NT2/D1 (cell line): ENCODE results near the gene TGM2.

ENCODE experiments used
- DNase-seq: peaks from one replicate; pipeline ENCODE4 v3.0.0-alpha.2; 2011; ENCODE audit warnings: low read depth, low spot score
- H3K27me3 ChIP-seq: 2 replicates; pipeline ENCODE4 v1.6.0; 2011; ENCODE audit warnings: mild to moderate bottlenecking; ENCODE audit not compliant: insufficient read length, insufficient read depth
- H3K36me3 ChIP-seq: 2 replicates; pipeline ENCODE4 v1.6.1; 2011; ENCODE audit warnings: mild to moderate bottlenecking, low read length, mixed read lengths; ENCODE audit not compliant: insufficient read depth, insufficient read length
- H3K4me1 ChIP-seq: 2 replicates; pipeline ENCODE4 v1.5.1; 2011; ENCODE audit not compliant: insufficient read depth, insufficient read length
- H3K4me3 ChIP-seq: 2 replicates; pipeline ENCODE4 v1.5.1; 2011; ENCODE audit warnings: low read depth; ENCODE audit not compliant: insufficient read length
- H3K9ac ChIP-seq: 2 replicates; pipeline ENCODE4 v1.6.0; 2011; ENCODE audit warnings: low read depth; ENCODE audit not compliant: insufficient read length
- H3K9me3 ChIP-seq: 2 replicates; pipeline ENCODE4 v1.5.1; 2011; ENCODE audit warnings: mild to moderate bottlenecking, low read length; ENCODE audit not compliant: insufficient read depth
- SUZ12 ChIP-seq: IDR thresholded peaks from 2 replicates; pipeline ENCODE4 v1.6.1; 2011; ENCODE audit not compliant: insufficient read length, insufficient read depth; ENCODE audit errors: extremely low read depth
- YY1 ChIP-seq: IDR thresholded peaks from 2 replicates; pipeline ENCODE4 v1.6.1; 2011; ENCODE audit not compliant: insufficient read length, insufficient read depth
- ZNF274 ChIP-seq: IDR thresholded peaks from 2 replicates; pipeline ENCODE4 v1.6.1; 2011; ENCODE audit warnings: mild to moderate bottlenecking, low read depth, low read length

TGM2 gene

DNA sequence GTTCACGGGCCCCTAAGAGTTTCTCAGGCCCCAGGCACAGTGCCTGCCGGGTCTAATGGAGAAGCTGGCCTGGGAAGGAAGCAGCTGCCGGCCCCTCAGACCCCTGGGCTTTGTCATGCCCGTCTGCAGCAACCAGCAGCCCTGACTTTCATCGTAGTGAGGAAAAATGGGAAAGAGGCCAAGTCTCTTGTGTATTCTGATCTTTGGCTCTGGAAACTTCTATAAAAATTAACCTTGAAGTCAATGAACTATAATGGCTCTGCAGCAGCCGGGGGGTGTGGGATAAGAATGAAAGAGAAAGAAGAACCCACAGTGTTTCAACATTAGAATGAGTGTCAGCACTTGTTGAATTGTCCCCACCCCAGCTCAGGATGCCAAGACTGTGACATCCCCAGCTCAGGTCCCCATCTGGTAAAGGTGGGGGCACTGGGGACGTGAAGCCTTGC is 12.9 kb downstream of the TGM2 start:
- TF ChIP-seq ZNF274, result no peak
- no peak for TF ChIP-seq SUZ12
- TF ChIP-seq YY1, result no peak
- H3K4me3 ChIP-seq, result no peak overlapping the region
- no peak overlapping the region for H3K9ac ChIP-seq
- peaks cover 15% of the 10 kb centered on the region for H3K4me1 ChIP-seq
- H3K27me3 ChIP-seq, result no peaks in the 10 kb centered on the region
- H3K36me3 ChIP-seq, result peaks cover 14% of the 10 kb centered on the region
- no peak for DNase-seq
- H3K9me3 ChIP-seq, result no peaks in the 10 kb centered on the region

DNA sequence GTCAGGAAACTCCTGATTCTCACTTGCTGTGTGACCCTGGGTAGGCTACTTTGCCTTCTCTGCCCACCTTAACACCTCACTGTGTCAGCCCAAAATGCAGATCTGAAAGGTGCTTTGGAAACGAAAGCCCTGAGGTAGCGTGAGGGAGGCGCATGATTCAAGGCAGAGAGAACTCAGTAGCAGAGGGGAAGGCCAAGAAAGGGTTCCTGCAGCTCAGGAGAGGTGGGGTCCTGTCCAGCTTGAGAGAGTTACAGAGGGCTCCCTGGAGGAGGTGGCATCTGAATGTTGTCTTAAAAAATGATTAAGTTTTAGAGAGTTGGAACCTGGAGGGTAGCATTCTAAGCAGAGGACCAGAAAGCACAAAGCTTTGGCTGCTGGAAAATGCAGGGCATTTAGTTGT is 13.6 kb downstream of the TGM2 start:
- Histone ChIP-seq H3K4me1 (peaks cover 12% of the 10 kb centered on the region), H3K9me3 (no peaks in the 10 kb centered on the region), H3K36me3 (peaks cover 14% of the 10 kb centered on the region), H3K27me3 (no peaks in the 10 kb centered on the region), H3K4me3 (no peak overlapping the region), H3K9ac (no peak overlapping the region)
- TF ChIP-seq ZNF274 (no peak), YY1 (no peak), SUZ12 (no peak)
- no peak for DNase-seq

DNA sequence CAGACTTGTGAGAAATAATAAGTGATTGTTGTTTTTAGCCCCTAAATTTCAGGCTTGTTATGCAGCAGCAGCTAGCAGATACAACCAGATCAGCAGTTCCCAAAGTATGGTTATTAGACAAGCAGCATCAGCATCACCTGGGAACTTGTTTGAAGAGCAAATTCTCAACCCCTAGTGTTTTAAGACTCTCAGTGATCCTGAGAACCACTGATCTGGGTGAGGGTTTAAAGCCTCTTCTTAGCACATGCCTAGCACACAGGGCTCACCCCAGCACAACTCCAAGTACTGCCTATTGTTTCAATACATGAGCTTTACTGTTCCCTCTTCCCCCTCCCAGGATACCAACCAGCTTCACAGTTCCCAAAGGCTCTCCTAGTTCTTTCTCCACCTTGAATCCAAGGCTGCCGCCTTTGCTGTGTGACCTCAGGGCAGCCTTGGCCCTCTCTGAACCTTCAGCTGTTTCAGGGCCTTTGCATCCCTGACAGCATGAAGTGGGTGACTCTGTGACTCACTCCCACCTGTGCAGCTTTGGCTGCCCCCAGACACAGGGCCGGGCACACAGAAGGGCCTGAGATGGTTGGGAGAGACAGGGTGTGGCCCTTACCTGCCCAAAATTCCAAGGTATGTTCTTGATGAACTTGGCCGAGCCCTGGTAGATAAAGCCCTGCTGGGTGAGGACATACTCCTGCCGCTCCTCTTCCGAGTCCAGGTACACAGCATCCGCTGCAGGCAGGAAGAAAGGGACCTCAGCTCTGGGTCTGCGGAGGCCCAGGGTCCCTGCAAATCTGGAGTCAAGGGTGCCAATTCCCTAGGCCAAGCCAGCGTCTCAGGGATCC is 14.5 kb downstream of the TGM2 start:
- Histone ChIP-seq H3K9me3 (no peaks in the 10 kb centered on the region), H3K4me1 (peaks cover 5% of the 10 kb centered on the region), H3K36me3 (peaks cover 10% of the 10 kb centered on the region), H3K27me3 (no peaks in the 10 kb centered on the region), H3K9ac (no peak overlapping the region), H3K4me3 (no peak overlapping the region)
- TF ChIP-seq YY1, result no peak
- TF ChIP-seq ZNF274, result no peak
- no peak for TF ChIP-seq SUZ12
- DNase-seq, result no peak

DNA sequence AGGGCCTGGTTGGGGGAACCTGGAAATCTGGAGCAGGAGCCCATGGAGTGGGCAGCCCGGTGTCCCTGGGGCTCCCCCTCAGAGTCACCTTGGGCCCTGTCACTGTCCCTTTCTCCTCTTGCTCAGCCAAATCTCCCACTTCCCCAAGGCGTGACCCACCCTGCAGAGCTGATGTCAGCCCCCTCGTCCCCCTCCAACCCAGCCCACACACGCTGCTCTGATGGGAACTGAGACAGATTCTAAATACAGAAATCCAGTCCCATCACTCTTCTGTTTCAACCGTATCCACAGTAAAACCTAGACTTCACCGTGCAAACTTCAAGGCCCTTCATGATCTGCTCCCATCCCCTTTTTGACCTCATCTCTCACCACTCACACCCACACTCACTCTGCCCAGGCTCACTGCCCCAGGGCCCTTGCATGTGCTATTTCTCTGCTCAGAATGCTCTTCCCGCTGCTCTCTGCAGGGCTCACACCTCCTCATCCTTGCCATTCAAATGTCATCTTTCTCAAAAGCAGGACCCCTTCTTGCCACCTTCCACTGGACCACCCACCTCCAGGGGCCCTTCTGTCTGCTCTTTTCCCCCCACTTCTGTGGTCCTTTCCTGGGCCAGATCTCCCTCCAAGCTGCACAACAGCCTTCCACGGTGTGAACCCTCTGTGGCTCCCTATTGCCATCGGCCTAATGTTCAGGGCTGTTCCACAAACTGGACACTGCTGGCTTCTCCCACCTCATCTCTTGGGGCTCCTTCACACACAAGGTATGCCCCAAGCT is 16.6 kb downstream of the TGM2 start:
- peaks cover 10% of the 10 kb centered on the region for H3K36me3 ChIP-seq
- H3K9ac ChIP-seq, result no peak overlapping the region
- TF ChIP-seq YY1 (no peak), ZNF274 (no peak), SUZ12 (no peak)

DNA sequence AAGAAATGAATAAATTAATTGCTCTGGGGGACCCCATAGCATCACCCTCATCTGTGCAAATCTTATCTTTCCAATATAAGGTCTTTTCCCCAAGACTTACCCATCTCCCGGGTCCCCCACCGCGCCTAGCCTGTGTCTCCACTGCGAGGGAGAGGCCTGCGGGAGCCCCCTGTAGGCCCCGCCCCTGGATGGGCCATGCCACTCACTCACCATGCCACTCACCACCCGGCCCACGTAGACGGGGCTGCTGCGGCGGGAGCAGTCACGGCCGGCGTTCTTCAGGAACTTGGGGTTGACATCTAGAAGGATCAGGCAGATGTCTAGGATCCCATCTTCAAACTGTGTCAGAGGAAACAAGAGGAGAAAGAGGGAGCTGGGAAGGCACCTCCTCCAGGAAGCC is 17.3 kb downstream of the TGM2 start:
- Histone ChIP-seq H3K9me3 (no peaks in the 10 kb centered on the region), H3K4me3 (no peak overlapping the region), H3K9ac (no peak overlapping the region), H3K27me3 (no peaks in the 10 kb centered on the region), H3K36me3 (peaks cover 10% of the 10 kb centered on the region), H3K4me1 (peaks cover 19% of the 10 kb centered on the region)
- no peak for DNase-seq
- TF ChIP-seq YY1 (no peak), ZNF274 (no peak)

More for the DNA sequence above, 16.6 kb downstream of the TGM2 start:
- DNase-seq, result no peak
- Histone ChIP-seq H3K4me3 (no peak overlapping the region), H3K9me3 (no peaks in the 10 kb centered on the region), H3K27me3 (no peaks in the 10 kb centered on the region), H3K4me1 (peaks cover 13% of the 10 kb centered on the region)

DNA sequence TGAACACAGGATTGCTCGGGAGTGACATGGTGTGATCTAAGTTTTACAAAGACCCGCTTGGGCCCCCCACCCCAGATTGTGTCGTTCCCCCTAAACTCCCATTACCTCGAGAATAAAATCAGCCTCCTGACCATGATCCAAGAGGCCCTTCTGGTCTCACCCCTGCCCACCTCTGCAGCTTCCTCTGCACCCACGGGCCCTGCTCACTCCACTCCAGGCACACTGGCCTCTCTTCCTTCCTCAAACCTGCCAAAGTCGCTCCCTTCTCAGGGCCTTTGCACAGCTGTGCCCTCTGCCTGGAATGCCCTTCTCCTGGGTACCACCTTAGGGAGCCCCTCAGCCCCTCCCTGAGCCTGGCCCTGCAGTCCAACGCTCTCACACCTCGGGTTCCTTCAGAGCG is 17.9 kb downstream of the TGM2 start:
- DNase-seq, result no peak
- H3K9ac ChIP-seq, result no peak overlapping the region
- peaks cover 10% of the 10 kb centered on the region for H3K36me3 ChIP-seq
- H3K9me3 ChIP-seq, result no peaks in the 10 kb centered on the region
- peaks cover 22% of the 10 kb centered on the region for H3K4me1 ChIP-seq
- H3K27me3 ChIP-seq, result no peaks in the 10 kb centered on the region
- TF ChIP-seq SUZ12 (no peak), YY1 (no peak), ZNF274 (no peak)
- H3K4me3 ChIP-seq, result no peak overlapping the region

DNA sequence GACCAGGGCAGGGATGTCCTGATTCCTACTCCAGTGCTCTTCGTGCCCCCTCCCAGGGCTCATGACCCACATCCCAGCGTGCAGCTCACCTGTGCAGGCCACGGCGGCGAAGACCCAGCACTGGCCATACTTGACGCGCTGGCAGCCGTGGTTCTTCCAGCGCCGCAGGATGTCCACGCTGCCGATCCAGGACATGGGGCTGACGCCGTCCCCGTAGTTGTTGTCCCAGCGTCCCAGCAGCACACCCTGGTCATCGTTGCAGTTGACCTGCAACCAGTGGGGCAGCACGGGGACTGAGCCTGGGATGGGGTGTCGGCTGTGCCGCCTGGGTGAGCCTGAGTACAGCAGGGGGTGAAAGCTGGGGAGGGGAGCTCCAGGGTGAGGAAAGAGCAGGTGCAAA is 18.4 kb downstream of the TGM2 start:
- Histone ChIP-seq H3K36me3 (peaks cover 10% of the 10 kb centered on the region), H3K4me3 (no peak overlapping the region), H3K9ac (no peak overlapping the region), H3K27me3 (no peaks in the 10 kb centered on the region), H3K9me3 (no peaks in the 10 kb centered on the region), H3K4me1 (peaks cover 24% of the 10 kb centered on the region)
- no peak for TF ChIP-seq SUZ12
- TF ChIP-seq YY1, result no peak
- no peak for TF ChIP-seq ZNF274
- DNase-seq, result no peak
